ENCODE data around the gene PGA4. TPM values are rescaled to one million over a fixed set of nuclear protein-coding genes. Genes with fewer than 3 reads are reported as not detected.

Gene PGA4
- polyA plus RNA-seq, 5 donors = 0.18 to 1.3 (median 0.67) TPM

DNA sequence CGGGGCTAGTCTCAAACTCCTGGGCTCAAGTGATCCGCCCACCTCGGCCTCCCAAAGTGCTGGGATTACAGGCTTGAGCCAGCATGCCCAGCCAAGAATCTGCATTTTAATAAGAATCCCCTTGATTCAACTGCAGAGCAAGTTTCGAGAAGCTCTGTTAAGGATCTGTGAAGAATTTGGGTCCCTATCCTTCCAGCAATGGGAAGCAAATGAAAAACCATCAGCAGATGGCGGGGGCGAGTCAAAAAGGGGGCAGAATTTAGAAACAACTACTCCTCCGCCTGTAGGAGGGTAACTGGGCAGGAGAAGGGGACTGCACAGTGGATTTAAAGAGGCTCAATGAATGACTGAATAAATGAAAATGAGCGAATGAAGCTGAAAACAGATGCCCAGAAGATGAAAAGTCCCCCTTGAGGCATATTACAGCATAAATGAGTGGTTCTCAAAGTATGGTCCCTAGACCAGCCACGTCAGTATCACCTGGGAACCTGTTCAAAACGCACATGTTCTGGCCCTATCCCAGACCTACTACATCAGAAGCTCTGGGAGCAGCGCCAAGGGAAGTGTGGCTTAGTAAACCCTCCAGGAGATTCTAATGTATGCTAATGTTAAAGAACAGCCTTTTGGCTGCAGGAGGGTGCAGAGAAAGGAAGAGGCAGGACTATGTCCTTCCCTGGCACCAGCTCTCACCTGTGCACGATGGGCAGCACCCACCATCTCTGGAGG, 58.0 kb downstream of the PGA4 start:
- no peak for DNase-seq

DNA sequence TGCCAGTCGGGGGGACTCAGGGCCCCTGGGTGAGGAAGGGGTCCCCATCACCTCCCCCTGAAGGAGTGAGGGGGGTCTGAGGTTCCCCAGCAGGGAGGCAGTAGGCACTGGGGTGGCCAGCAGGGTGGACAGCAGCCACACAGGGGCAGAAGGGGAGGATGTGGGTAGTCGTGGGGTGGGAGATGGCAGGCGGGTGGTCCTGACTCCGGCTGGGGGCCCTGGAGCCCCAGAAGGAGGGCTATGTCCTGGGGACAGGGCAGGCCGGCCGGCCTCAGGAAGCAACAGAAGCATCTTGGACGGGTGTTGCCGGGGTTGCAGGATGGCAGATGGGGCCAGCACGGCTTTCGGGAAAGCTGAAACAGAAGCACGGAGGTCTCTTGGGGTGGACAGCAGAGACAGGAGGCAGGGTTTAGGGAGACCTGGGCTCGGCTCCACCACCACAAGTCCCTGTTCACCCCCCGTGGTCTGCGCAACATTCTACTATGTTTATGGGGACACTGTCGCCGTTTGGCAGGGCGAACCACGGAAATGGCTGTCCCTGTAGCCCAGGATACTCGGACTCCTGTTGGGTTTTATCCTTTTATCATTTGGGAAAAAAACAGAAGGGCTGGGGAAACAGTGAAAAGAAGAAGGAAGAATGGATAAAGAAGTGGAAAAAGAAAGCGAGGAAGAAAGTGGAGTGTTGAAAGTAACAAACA, 58.9 kb downstream of the PGA4 start:
- DNase-seq = no peak

Other genes with a start within 250 kb of the PGA4 start
- under 1 TPM; 0.14 to 0.35 (median 0.23) TPM for gene CD5, start 119.9 kb upstream of the PGA4 start, polyA plus RNA-seq (ENCODE audit: insufficient read depth in 1 of 5, insufficient read length in 5 of 5, low replicate concordance in 1 of 5)
- gene VPS37C, start 60.9 kb upstream of the PGA4 start, polyA plus RNA-seq (ENCODE audit: insufficient read depth in 1 of 5, insufficient read length in 5 of 5, low replicate concordance in 1 of 5) = 10 to 100 TPM; 12.3 to 19.7 (median 15.6) TPM
- under 1 TPM; 0.10 to 0.26 (median 0.13) TPM for gene PGA3, start 18.8 kb upstream of the PGA4 start, polyA plus RNA-seq (ENCODE audit: insufficient read depth in 1 of 5, insufficient read length in 5 of 5, low replicate concordance in 1 of 5)
- under 1 TPM in 3 of 5 donors, not detected in 2; 0.16 to 0.53 (median 0.37) TPM for gene PGA5, start 18.8 kb downstream of the PGA4 start, polyA plus RNA-seq (ENCODE audit: insufficient read depth in 1 of 5, insufficient read length in 5 of 5, low replicate concordance in 1 of 5)
- gene VWCE, start 73.0 kb downstream of the PGA4 start, polyA plus RNA-seq (ENCODE audit: insufficient read depth in 1 of 5, insufficient read length in 5 of 5, low replicate concordance in 1 of 5) = 1 to 10 TPM in 4 of 5 donors, under 1 TPM in 1; 0.94 to 2.3 (median 1.8) TPM
- 100 to 1,000 TPM; 164 to 194 (median 176) TPM for gene DDB1, start 110.8 kb downstream of the PGA4 start, polyA plus RNA-seq (ENCODE audit: insufficient read depth in 1 of 5, insufficient read length in 5 of 5, low replicate concordance in 1 of 5)
- gene TKFC, start 110.9 kb downstream of the PGA4 start, polyA plus RNA-seq (ENCODE audit: insufficient read depth in 1 of 5, insufficient read length in 5 of 5, low replicate concordance in 1 of 5) = 10 to 100 TPM; 24.2 to 37.4 (median 35.4) TPM
- gene CYB561A3, start 139.5 kb downstream of the PGA4 start, polyA plus RNA-seq (ENCODE audit: insufficient read depth in 1 of 5, insufficient read length in 5 of 5, low replicate concordance in 1 of 5) = 10 to 100 TPM; 27.1 to 40.0 (median 33.6) TPM
- 10 to 100 TPM; 42.7 to 56.1 (median 48.8) TPM for gene TMEM138, start 140.0 kb downstream of the PGA4 start, polyA plus RNA-seq (ENCODE audit: insufficient read depth in 1 of 5, insufficient read length in 5 of 5, low replicate concordance in 1 of 5)
- 10 to 100 TPM; 31.1 to 37.9 (median 35.0) TPM for gene TMEM216, start 170.2 kb downstream of the PGA4 start, polyA plus RNA-seq (ENCODE audit: insufficient read depth in 1 of 5, insufficient read length in 5 of 5, low replicate concordance in 1 of 5)
- 100 to 1,000 TPM in 4 of 5 donors, 10 to 100 TPM in 1; 97.9 to 126 (median 112) TPM for gene CPSF7, start 207.6 kb downstream of the PGA4 start, polyA plus RNA-seq (ENCODE audit: insufficient read depth in 1 of 5, insufficient read length in 5 of 5, low replicate concordance in 1 of 5)
- gene SDHAF2, start 207.8 kb downstream of the PGA4 start, polyA plus RNA-seq (ENCODE audit: insufficient read depth in 1 of 5, insufficient read length in 5 of 5, low replicate concordance in 1 of 5) = 10 to 100 TPM; 35.7 to 46.9 (median 40.3) TPM

Measured in right lung (tissue), 5 donors.